Adrenal gland (tissue), 12 donors: Measurements from ENCODE around the gene TDRD1. TPM values are rescaled to one million over a fixed set of nuclear protein-coding genes. Genes with fewer than 3 reads are reported as not detected.

Experiments used
- DNase-seq, 7 donors: peaks; one replicate each; pipeline ENCODE4 v3.0.0-alpha.2; 2019 to 2020
- H3K27ac ChIP-seq, 5 donors: fragments of 200-600 bp; sonication (generic) in 4 of 5; 1 replicate in 3 of 5; 2 replicates in 2 of 5; pipeline versions ENCODE4 v1.5.1 to v1.8.0; 2016 to 2020; ENCODE audit warnings: mild to moderate bottlenecking in 1 of 5
- H3K27me3 ChIP-seq: fragments of 200-600 bp; 2 replicates; pipeline ENCODE4 v1.8.0; 2021
- H3K36me3 ChIP-seq, 2 donors: fragments of 200-600 bp; replicated peaks in 1 of 2; 1 replicate in 1 of 2; 2 replicates in 1 of 2; pipeline versions ENCODE4 v1.5.1 to v1.8.0; 2018 to 2022
- H3K4me1 ChIP-seq, 2 donors: fragments of 200-600 bp; replicated peaks in 1 of 2; 1 replicate in 1 of 2; 2 replicates in 1 of 2; pipeline versions ENCODE4 v1.5.1 to v1.8.0; 2018 to 2021
- H3K4me3 ChIP-seq, 4 donors: fragments of 200-600 bp; sonication (generic) in 3 of 4; one replicate each; pipeline ENCODE4 v1.5.1; 2016 to 2018
- H3K9me3 ChIP-seq, 3 donors: fragments of 200-600 bp; sonication (generic) in 1 of 3; replicated peaks in 1 of 3; 1 replicate in 2 of 3; 2 replicates in 1 of 3; pipeline versions ENCODE4 v1.5.1 to v1.8.0; 2016 to 2021
- CTCF ChIP-seq, 6 experiments: fragments of 450-650 bp in 4 of 6; fragments of 200-600 bp in 2 of 6; sonication (generic) in 1 of 6; IDR thresholded peaks; 1 replicate in 5 of 6; 2 replicates in 1 of 6; pipeline versions ENCODE4 v1.5.1 to v1.8.0; 2016 to 2021; ENCODE audit warnings: antibody characterized with exemption in 6 of 6, mild to moderate bottlenecking in 2 of 6, moderate library complexity in 1 of 6
- POLR2A ChIP-seq, 2 donors: fragments of 450-650 bp; IDR thresholded peaks; one replicate each; pipeline ENCODE4 v1.6.1; 2017; ENCODE audit warnings: antibody characterized with exemption in 2 of 2, mild to moderate bottlenecking in 2 of 2, moderate library complexity in 1 of 2
- whole genome bisulfite sequencing, 4 donors: extraction: QIAGEN DNeasy Blood & Tissue Kit in 2 of 4; methylation state at CpG; one replicate each; pipeline versions ENCODE4 v1.1.5 to v1.1.7; 2013 to 2017; 5-methylcytosine and 5-hydroxymethylcytosine counted together
- intact Hi-C, 2 donors: fragments of 100-400 bp; cut with DNase I; formaldehyde crosslinking; loops; one replicate each; pipeline versions ENCODE4 v1.14.1 to v1.15.0; 2022 to 2023
- polyA plus RNA-seq, 3 donors: library from polyadenylated mRNA; stranded (reverse); fragments of 200-250 nt in 2 of 3; fragments of 350-450 nt in 1 of 3; fragmentation: Illumina TruSeq in 1 of 3; extraction: RNeasy Lipid Tissue Mini Kit (QIAGEN cat#74804) in 1 of 3; gene quantifications; one replicate each; pipeline ENCODE4 v1.2.3, GENCODE V29; 2013 to 2014
- total RNA-seq, 9 donors: library from RNA; depleted of rRNA in 4 of 9; stranded (reverse); fragments of >200 nt in 4 of 9; fragments of 120-200 nt in 1 of 9; fragmentation: NEBNext Ultra II Directional in 1 of 9; extraction: Animal tissue kit (Norgen Biotek cat#: 25700) in 1 of 9; gene quantifications; one replicate each; pipeline versions ENCODE4 v1.1.0 to v1.2.4, GENCODE V29; 2013 to 2023
- donor health status: healthy with polysubstance abuse.
- donor health status: Bipolar disorder and iron deficiency.
- donor health status: DM: yes; HTN: yes; CAD: no.
- donor health status: DM: no; HTN: no; CAD: no.
- donor health status: DM: no; HTN: no; CAD: no.
- donor health status: DM: yes; HTN: yes; CAD: no.

TDRD1 gene
- total and polyA plus RNA-seq, 12 donors = 0.03 to 0.72 (median 0.22) TPM; not detected in 3

DNA sequence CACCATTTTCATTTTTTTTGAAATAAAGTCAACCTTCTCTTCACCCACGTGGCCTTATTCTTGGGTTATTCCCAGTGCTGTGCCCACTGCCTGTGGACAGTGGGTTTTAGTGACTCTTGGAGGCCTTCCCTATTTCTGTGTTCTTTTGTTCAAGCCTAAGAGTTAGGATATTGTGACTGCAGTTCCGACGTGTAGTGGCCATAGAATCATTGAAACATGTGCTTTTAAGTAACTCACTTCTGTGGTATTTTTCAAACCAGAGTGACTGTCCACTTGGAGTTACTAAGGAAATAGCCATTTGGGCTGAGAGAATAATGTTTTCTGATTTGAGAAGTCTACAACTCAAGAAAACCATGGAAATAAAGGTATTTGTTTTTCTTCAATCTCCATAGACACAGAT is 23.7 kb downstream of the TDRD1 start:
- no peaks in the 10 kb centered on the region for H3K4me1 ChIP-seq
- no peak for DNase-seq
- H3K27ac ChIP-seq = no peak overlapping the region
- no peaks in the 10 kb centered on the region for H3K36me3 ChIP-seq
- no peaks in the 10 kb centered on the region for H3K27me3 ChIP-seq
- H3K9me3 ChIP-seq = no peaks in the 10 kb centered on the region
- intact Hi-C loops = no loop called here
- no peak overlapping the region for H3K4me3 ChIP-seq
- WGBS, 4 donors = 79 to 85% (median 81%) methylated on average over 3 of the region's 3 CpGs
- TF ChIP-seq POLR2A (IDR thresholded peaks at IDR 0.05) = no peak
- TF ChIP-seq CTCF (IDR thresholded peaks at IDR 0.05) = no peak

DNA sequence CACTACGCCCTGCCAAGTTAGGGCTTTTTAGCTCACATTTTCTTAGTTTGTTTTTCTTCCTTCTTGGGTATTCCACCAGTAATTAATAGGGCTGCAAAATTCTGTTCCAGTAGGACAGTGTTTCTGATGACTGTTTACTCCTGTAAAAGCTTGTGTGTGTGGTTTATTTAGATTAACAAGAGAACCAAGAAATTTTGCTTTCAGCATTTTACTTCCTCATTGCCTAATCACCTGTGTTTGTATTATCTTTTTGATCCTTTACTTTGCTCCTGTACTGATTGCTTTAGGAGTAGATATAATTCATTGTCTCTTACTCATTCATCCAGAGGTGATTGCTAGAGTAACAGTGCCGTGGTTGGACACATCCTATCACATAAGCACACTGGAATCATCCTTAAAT is 27.7 kb downstream of the TDRD1 start:
- 56 to 67% (median 60%) methylated on average over 2 of the region's 2 CpGs for WGBS, 4 donors
- no peak for TF ChIP-seq CTCF (IDR thresholded peaks at IDR 0.05)
- TF ChIP-seq POLR2A (IDR thresholded peaks at IDR 0.05) = no peak
- H3K27me3 ChIP-seq = no peaks in the 10 kb centered on the region
- intact Hi-C loops = no loop called here
- no peaks in the 10 kb centered on the region for H3K4me1 ChIP-seq
- H3K36me3 ChIP-seq = no peaks in the 10 kb centered on the region
- DNase-seq = no peak
- no peak overlapping the region for H3K27ac ChIP-seq
- no peak overlapping the region for H3K4me3 ChIP-seq
- no peaks in the 10 kb centered on the region for H3K9me3 ChIP-seq

DNA sequence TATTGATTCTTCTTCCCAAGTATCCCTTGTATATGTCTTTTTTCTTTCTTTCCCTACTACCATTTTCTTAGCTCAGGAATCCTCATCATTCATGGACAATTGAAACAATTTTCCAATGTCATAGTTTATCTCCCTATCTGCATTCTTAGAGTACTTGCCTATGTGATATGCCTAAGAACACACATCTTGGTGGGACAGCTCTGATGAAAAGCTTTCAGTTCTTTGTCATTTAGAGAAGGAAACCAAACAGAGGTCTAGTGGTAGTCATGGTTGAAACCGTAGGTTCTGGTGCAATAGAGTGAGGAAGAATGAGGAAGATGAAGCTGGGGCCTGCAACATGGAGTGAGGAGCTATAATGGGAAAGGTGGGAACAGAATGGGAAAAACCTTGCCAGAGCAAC is 28.2 kb downstream of the TDRD1 start:
- intact Hi-C loops = no loop called here
- no peaks in the 10 kb centered on the region for H3K9me3 ChIP-seq
- TF ChIP-seq POLR2A (IDR thresholded peaks at IDR 0.05) = no peak
- TF ChIP-seq CTCF (IDR thresholded peaks at IDR 0.05) = no peak
- no peaks in the 10 kb centered on the region for H3K36me3 ChIP-seq
- no peaks in the 10 kb centered on the region for H3K4me1 ChIP-seq
- no peaks in the 10 kb centered on the region for H3K27me3 ChIP-seq
- no peak overlapping the region for H3K4me3 ChIP-seq
- no peak overlapping the region for H3K27ac ChIP-seq
- DNase-seq = no peak
- 56 to 78% (median 64%) methylated on average over 1 of the region's 1 CpG for WGBS, 4 donors

GRCh38 chr10:114208351-114208750 is 29.2 kb downstream of the TDRD1 start:
- 93 to 100% (median 95%) methylated on average over 2 of the region's 2 CpGs for WGBS, 4 donors
- H3K4me3 ChIP-seq = no peak overlapping the region
- intact Hi-C loops = no loop called here
- H3K36me3 ChIP-seq = no peaks in the 10 kb centered on the region
- no peak overlapping the region for H3K27ac ChIP-seq
- no peaks in the 10 kb centered on the region for H3K9me3 ChIP-seq
- no peaks in the 10 kb centered on the region for H3K4me1 ChIP-seq
- no peak for DNase-seq
- no peaks in the 10 kb centered on the region for H3K27me3 ChIP-seq
- no peak for TF ChIP-seq CTCF (IDR thresholded peaks at IDR 0.05)
- no peak for TF ChIP-seq POLR2A (IDR thresholded peaks at IDR 0.05)
